ENCODE results near the gene PDPN.

GRCh38 chr1:13607002-13607401, 23.4 kb downstream of the PDPN start:
- no peak for TF ChIP-seq TEAD4 (IDR thresholded peaks at IDR 0.05; ENCODE audit: low read depth, low read length)
- TF ChIP-seq, protein P1, sequence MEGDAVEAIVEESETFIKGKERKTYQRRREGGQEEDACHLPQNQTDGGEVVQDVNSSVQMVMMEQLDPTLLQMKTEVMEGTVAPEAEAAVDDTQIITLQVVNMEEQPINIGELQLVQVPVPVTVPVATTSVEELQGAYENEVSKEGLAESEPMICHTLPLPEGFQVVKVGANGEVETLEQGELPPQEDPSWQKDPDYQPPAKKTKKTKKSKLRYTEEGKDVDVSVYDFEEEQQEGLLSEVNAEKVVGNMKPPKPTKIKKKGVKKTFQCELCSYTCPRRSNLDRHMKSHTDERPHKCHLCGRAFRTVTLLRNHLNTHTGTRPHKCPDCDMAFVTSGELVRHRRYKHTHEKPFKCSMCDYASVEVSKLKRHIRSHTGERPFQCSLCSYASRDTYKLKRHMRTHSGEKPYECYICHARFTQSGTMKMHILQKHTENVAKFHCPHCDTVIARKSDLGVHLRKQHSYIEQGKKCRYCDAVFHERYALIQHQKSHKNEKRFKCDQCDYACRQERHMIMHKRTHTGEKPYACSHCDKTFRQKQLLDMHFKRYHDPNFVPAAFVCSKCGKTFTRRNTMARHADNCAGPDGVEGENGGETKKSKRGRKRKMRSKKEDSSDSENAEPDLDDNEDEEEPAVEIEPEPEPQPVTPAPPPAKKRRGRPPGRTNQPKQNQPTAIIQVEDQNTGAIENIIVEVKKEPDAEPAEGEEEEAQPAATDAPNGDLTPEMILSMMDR (IDR thresholded peaks at IDR 0.05; ENCODE audit: control extremely low read depth in 1 of 3, insufficient read depth in 1 of 3, low read depth in 1 of 3, low read length in 3 of 3): no peak
- no peak for TF ChIP-seq TAF1 (IDR thresholded peaks at IDR 0.05; ENCODE audit: low read depth, low read length)
- no peak for TF ChIP-seq NRF1 (IDR thresholded peaks at IDR 0.05; ENCODE audit: low read depth, low read length)
- TF ChIP-seq POLR2AphosphoS5 (IDR thresholded peaks at IDR 0.05; ENCODE audit: low read depth, low read length): no peak
